Measurements from ENCODE around the gene HCFC1R1.

Gene HCFC1R1

DNA sequence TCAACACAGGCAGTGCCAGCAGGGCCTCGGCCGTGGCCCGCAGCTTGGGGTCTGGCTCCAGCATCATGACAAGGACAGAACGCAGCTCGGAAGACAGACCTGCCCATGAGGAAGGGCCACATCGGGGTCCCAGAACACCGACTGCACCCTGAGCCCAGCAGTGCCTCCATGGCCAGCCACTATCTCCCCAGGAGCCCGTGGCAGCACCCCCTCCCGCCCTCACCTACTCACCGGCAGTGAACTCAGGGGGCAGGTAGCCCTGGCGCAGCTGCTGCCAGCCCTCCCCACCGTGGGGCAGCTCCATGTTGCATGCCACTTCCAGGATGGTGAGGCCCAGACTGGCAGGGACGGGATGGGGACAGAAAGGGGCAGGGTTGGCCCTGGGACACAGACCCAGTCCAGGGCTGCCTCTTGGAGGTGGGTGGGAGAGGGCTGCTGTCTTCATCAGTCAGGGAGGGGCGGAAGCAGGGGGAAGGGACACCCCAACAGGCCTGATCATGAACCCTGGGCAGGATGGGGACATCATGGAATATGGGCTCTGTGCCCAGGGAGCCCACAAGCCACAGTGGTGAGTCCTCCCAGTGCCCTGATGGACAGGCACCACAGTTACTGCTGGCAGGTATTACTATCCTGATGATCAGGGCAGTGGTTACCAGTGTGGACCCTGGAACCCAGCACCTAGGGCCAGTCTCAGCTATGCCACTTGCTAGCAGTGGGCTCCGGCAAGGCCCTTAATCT is 49.3 kb downstream of the HCFC1R1 start:
- Histone ChIP-seq H3K36me3 (ENCODE audit: insufficient read depth, low read length) (no peaks in the 10 kb centered on the region), H3K4me3 (ENCODE audit: low read depth in 1 of 2, low read length in 2 of 2) (no peak overlapping the region), H3K27me3 (ENCODE audit: control insufficient read depth in 1 of 2, insufficient read depth in 2 of 2, low read length in 2 of 2) (peaks cover 0 to 34% of the 10 kb centered on the region in 2 donors), H3K9ac (ENCODE audit: low read length) (no peak overlapping the region), H3K4me1 (ENCODE audit: insufficient read depth, low read length) (no peaks in the 10 kb centered on the region), H3K9me3 (ENCODE audit: low read length) (no peaks in the 10 kb centered on the region), H3K27ac (ENCODE audit: low read depth, low read length) (no peak overlapping the region)

DNA sequence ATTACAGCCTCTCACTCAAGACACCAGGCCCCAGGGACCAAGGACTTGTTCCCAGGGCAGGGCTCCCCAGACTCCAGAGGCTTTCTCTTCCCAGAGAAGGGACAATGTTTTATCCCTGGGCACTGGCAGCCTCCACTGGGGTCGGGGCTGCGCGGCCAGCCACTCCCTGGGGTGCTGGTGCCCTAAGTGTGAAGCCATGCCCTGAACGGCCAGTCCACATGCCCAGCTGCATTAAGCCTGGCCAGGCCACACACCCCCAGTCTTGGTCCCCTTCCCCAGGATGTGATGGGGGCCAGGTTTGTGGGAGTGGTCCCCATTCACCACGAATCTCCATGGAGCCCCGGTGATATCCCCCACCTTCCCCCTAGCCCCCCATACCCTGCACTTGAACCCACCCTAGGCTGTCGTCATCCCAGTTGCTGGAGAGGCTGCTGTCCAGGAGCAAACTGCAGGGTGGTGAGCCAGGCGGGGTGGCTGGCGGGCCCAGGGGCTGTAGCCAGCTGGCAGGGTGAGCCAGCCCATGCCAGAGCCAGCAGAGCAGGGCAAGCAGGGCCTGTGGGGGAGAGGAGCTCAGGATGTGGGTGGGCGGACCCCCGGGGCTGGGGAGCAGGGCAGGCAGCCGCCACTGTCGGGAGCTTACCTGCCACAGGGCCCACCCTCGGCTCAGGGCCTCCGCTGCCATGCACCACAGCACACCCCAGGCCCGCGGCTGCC is 50.0 kb downstream of the HCFC1R1 start:
- H3K27ac ChIP-seq (ENCODE audit: low read depth, low read length) = no peak overlapping the region
- no peaks in the 10 kb centered on the region for H3K36me3 ChIP-seq (ENCODE audit: insufficient read depth, low read length)
- no peaks in the 10 kb centered on the region for H3K9me3 ChIP-seq (ENCODE audit: low read length)
- peaks cover 2% of the 10 kb centered on the region for H3K4me1 ChIP-seq (ENCODE audit: insufficient read depth, low read length)
- H3K4me3 ChIP-seq (ENCODE audit: low read depth in 1 of 2, low read length in 2 of 2) = no peak overlapping the region
- peaks cover under 1 to 33% of the 10 kb centered on the region in 2 donors for H3K27me3 ChIP-seq (ENCODE audit: control insufficient read depth in 1 of 2, insufficient read depth in 2 of 2, low read length in 2 of 2)
- H3K9ac ChIP-seq (ENCODE audit: low read length) = no peak overlapping the region

DNA sequence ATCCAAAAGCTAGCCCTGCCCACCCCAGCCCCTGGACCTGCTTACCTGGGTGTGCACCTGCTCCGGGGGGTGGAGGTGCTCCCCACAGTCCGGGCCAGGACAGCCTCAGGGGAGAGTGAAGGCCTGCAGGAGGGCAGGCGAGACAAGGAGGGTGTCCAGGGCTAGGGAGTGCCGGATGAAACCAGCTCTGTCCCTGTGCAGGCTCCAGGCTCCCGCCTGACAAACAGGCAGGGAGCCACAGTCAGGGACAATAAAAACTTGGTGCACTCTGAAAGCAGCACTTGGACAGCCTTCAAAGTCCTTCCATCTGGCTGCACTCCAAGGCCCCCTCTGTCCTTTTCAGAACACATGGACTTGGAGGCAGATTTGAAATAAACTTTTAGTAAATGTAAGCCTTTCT is 50.6 kb downstream of the HCFC1R1 start:
- Histone ChIP-seq H3K36me3 (ENCODE audit: insufficient read depth, low read length) (no peaks in the 10 kb centered on the region), H3K9ac (ENCODE audit: low read length) (no peak overlapping the region), H3K27ac (ENCODE audit: low read depth, low read length) (no peak overlapping the region), H3K4me1 (ENCODE audit: insufficient read depth, low read length) (peaks cover 9% of the 10 kb centered on the region), H3K27me3 (ENCODE audit: control insufficient read depth in 1 of 2, insufficient read depth in 2 of 2, low read length in 2 of 2) (peaks cover 8 to 39% of the 10 kb centered on the region in 2 donors), H3K9me3 (ENCODE audit: low read length) (no peaks in the 10 kb centered on the region), H3K4me3 (ENCODE audit: low read depth in 1 of 2, low read length in 2 of 2) (no peak overlapping the region)
